Brain microvascular endothelial cell (primary cell): ENCODE data around the gene COL1A1.

ENCODE experiments used
- DNase-seq: peaks from one replicate; pipeline ENCODE4 v3.0.0-alpha.2; 2020
- H3K27ac ChIP-seq: fragments of 250-450 bp; sonication (Bioruptor Pico); 2 replicates; pipeline ENCODE4 v1.5.1; 2020; ENCODE audit warnings: mild to moderate bottlenecking, moderate library complexity
- H3K27me3 ChIP-seq: fragments of 250-450 bp; sonication (Bioruptor Pico); replicated peaks from 2 replicates; pipeline ENCODE4 v1.5.1; 2020; ENCODE audit warnings: mild to moderate bottlenecking
- H3K36me3 ChIP-seq: fragments of 250-450 bp; sonication (Bioruptor Pico); replicated peaks from 2 replicates; pipeline ENCODE4 v1.5.1; 2020; ENCODE audit warnings: mild to moderate bottlenecking
- H3K4me3 ChIP-seq: 2 replicates; pipeline ENCODE4 v1.5.1; 2011; ENCODE audit warnings: low read depth, mild to moderate bottlenecking, control low read depth, low read length, moderate library complexity
- in situ Hi-C: cut with HindIII; loops from 2 replicates; pipeline ENCODE4 v1.10.0; 2017; ENCODE audit warnings: low sequenced_read_pairs, low pct_ligation_motif_present
- TF ChIP-seq, protein P1 (sequence below): IDR thresholded peaks from 2 replicates; pipeline ENCODE4 v1.5.1; 2011; ENCODE audit warnings: low read depth, mild to moderate bottlenecking, moderate library complexity, low read length, control low read depth, inconsistent platforms; ENCODE audit errors: missing control alignments

Gene COL1A1

DNA sequence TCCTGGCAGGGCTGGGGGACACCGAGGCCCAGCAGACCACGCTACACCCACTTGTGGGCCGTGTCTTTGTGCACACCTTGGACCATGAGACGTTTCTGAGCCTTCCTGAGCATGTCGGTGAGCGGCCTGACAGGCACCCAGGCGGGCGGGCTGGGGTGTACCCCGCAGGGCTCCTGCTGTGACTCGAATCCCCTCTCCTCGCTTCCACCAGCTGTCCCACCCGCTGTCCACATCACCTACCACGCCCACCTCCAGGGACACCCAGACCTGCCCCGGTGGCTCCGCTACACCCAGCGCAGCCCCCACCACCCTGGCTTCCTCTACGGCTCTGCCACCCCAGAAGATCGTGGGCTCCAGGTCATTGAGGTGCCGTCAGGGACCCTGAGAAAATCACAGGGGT lies 34.1 kb downstream of the COL1A1 start:
- TF ChIP-seq, protein P1, sequence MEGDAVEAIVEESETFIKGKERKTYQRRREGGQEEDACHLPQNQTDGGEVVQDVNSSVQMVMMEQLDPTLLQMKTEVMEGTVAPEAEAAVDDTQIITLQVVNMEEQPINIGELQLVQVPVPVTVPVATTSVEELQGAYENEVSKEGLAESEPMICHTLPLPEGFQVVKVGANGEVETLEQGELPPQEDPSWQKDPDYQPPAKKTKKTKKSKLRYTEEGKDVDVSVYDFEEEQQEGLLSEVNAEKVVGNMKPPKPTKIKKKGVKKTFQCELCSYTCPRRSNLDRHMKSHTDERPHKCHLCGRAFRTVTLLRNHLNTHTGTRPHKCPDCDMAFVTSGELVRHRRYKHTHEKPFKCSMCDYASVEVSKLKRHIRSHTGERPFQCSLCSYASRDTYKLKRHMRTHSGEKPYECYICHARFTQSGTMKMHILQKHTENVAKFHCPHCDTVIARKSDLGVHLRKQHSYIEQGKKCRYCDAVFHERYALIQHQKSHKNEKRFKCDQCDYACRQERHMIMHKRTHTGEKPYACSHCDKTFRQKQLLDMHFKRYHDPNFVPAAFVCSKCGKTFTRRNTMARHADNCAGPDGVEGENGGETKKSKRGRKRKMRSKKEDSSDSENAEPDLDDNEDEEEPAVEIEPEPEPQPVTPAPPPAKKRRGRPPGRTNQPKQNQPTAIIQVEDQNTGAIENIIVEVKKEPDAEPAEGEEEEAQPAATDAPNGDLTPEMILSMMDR: no peak
- no peaks in the 10 kb centered on the region for H3K27me3 ChIP-seq
- in situ Hi-C loops: no loop called here
- no peak for DNase-seq
- H3K27ac ChIP-seq: no peak overlapping the region
- no peaks in the 10 kb centered on the region for H3K36me3 ChIP-seq
- no peak overlapping the region for H3K4me3 ChIP-seq

DNA sequence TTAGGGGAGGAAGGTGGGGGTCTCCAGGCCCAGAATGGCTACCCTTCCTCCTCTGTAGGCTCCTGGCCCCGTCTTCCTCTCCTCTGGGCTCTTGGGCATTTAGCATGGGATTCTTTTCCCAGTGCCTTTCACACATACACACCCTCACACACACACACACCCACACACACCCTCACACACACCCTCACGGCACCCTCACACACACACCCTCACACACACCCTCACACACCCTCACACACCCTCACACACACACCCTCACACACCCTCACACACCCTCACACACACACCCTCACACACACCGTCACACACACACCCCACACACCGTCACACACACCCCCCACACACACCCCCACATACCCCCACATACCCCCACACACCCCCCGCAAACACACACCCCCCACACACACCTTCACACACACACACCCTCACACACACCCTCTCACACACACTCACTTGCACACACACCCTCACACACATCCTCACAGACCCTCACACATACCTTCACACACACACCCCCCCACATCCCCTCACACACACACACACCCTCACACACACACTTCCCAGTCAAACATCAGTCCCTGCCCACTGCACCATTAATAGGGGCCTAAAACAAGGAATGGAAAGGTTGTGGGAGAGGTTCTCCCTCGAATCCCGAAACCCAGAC lies 34.8 kb downstream of the COL1A1 start:
- no peak for DNase-seq
- Histone ChIP-seq H3K27ac (no peak overlapping the region), H3K36me3 (no peaks in the 10 kb centered on the region), H3K4me3 (no peak overlapping the region), H3K27me3 (no peaks in the 10 kb centered on the region)
- TF ChIP-seq, protein P1: no peak
- in situ Hi-C loops: no loop called here

DNA sequence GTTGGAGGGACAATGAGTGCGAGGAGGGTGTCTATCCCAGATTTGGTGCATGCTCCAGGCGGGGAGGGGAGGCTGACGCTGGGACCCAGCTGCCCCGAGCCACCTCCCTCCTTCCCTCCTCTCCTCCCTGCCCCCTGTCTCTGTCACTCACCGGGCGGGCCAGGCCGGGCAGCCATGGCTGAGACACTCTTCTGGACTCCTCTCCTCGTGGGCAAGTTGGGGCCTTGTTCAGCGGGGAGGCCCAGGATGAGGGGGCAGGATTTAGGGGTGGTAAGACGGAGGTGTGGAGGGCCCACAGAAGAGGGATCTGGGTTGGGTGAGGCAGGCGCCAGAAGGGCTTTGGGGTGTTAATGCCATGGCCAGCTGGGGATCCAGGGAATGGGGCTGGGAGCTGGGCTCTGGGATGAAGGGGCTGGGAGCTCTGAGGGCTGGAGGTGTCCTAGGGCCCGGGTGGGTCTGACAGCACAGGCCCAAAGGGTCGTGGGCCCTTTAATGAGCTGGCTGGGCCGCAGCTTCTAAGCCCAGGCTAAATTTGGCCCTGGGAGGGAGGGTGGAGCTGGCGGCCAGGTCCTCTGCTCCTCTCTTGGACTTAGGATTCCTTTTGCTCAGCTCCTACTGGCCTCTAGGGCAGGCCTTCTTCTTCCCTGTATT lies 35.4 kb downstream of the COL1A1 start, which contains the start of gene SGCA:
Gene SGCA, plus strand, starts transcription at position 139 of the 651 bp plus-strand sequence. Its CDS starts 36 bp downstream, at position 175.
- H3K36me3 ChIP-seq: no peaks in the 10 kb centered on the region
- H3K27ac ChIP-seq: no peak within 1 kb of the TSS
- in situ Hi-C loops: no loop called here
- TF ChIP-seq, protein P1: no peak
- H3K27me3 ChIP-seq: no peaks in the 10 kb centered on the region
- DNase-seq: no peak
- no peak within 1 kb of the TSS for H3K4me3 ChIP-seq

DNA sequence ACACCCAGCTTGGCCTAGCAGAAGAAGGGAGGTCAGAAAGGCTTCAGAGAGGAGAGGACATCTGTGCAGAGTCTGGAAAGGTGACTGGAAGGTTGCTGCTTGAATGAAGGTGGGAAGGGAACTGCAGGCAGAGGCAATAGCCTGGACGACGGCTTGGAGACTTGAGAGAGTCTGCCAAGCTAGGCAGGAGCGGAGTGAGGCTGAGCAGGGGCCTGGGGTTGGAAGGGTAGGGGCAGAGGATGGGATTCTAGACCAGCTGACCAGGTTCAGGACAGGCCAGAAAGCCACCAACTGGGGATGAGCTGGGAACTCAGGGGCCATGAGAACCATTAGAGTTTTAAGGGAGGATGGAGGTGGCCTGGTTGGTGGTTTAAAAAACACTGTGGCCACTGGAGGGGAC lies 36.0 kb downstream of the COL1A1 start:
- DNase-seq: no peak
- H3K27ac ChIP-seq: no peak overlapping the region
- in situ Hi-C loops: no loop called here
- TF ChIP-seq, protein P1: no peak
- no peaks in the 10 kb centered on the region for H3K27me3 ChIP-seq
- H3K36me3 ChIP-seq: no peaks in the 10 kb centered on the region
- no peak overlapping the region for H3K4me3 ChIP-seq

DNA sequence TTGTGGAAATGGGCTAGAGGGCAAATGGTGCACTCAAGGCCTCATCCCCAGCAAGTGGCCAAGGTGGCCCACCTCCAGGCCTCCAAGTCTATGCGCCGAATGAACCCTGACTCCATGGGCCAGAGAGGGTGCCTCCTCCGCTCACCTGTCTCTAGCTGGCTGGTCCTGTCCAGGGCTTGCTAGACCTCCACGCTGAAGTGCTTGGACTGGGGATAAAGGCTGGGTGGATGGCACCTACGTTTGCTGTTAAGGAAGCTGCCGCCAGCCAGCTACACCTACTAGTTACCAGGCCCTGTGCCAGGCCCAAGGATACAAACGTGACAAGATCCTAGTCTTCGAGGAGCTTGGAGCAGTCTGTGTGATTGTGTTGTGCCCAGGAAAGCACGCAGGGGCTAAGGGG lies 36.4 kb downstream of the COL1A1 start:
- TF ChIP-seq, protein P1: no peak
- H3K36me3 ChIP-seq: no peaks in the 10 kb centered on the region
- no peak overlapping the region for H3K4me3 ChIP-seq
- in situ Hi-C loops: no loop called here
- H3K27ac ChIP-seq: no peak overlapping the region
- no peaks in the 10 kb centered on the region for H3K27me3 ChIP-seq
- DNase-seq: no peak

DNA sequence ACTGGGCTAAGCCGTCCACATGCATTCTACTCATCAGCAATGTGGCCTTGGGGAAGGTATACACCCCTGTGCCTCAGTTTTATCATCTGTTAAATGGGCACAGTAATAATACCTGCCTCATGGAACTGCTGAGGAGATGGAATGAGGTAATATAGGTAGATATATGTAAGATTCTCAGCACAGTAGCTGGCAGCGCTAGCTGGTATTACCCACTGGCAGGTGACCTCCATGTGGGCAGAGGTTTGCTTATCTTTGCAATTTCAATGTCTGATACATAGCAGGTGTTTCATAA lies 36.8 kb downstream of the COL1A1 start:
- H3K27me3 ChIP-seq: no peaks in the 10 kb centered on the region
- in situ Hi-C loops: no loop called here
- DNase-seq: no peak
- H3K27ac ChIP-seq: no peak overlapping the region
- H3K36me3 ChIP-seq: no peaks in the 10 kb centered on the region
- H3K4me3 ChIP-seq: no peak overlapping the region
- TF ChIP-seq, protein P1: no peak
